BJ (cell line): ENCODE measurements around the gene CRABP1. TPM values are rescaled to one million over a fixed set of nuclear protein-coding genes. Genes with fewer than 3 reads are reported as not detected.

Experiments used
- CTCF ChIA-PET: fragments of 350-600 bp; formaldehyde crosslinking; extraction: SDS; loops from one replicate; lab custom pipeline; 2021; ENCODE audit warnings: antibody characterized with exemption, inconsistent platforms; lab: Yijun Ruan, JAX
- POLR2A ChIA-PET: fragments of 300-600 bp; sonication (Branson Sonifier 250); formaldehyde crosslinking; extraction: SDS; loops from one replicate; lab custom pipeline; 2021; ENCODE audit warnings: antibody characterized with exemption; lab: Charles Lee
- DNase-seq: peaks from one replicate; pipeline ENCODE4 v3.0.0-alpha.2; 2011; ENCODE audit warnings: low read depth
- H3K27me3 ChIP-seq: 2 replicates; pipeline ENCODE4 v1.6.0; 2011; ENCODE audit warnings: low read length; ENCODE audit not compliant: control insufficient read depth, insufficient read depth
- H3K36me3 ChIP-seq: 2 replicates; pipeline ENCODE4 v1.5.1; 2011; ENCODE audit warnings: low read length; ENCODE audit not compliant: control insufficient read depth, insufficient read depth
- H3K4me3 ChIP-seq: 2 replicates; pipeline ENCODE4 v1.5.1; 2011; ENCODE audit warnings: low read depth, mild to moderate bottlenecking, control low read depth, low read length
- polyA plus RNA-seq: library from polyadenylated mRNA; depleted of rRNA; stranded (reverse); fragments of >200 nt; gene quantifications from 2 replicates; pipeline ENCODE4 v1.2.3, GENCODE V29; 2011
- TF ChIP-seq, protein P1 (sequence below): IDR thresholded peaks from 2 replicates; pipeline ENCODE4 v1.5.1; 2011; ENCODE audit warnings: low read depth, mild to moderate bottlenecking, control low read depth, inconsistent platforms, low read length, moderate library complexity; ENCODE audit not compliant: insufficient read depth

The CRABP1 gene
- polyA plus RNA-seq, 1 experiment = not detected

DNA sequence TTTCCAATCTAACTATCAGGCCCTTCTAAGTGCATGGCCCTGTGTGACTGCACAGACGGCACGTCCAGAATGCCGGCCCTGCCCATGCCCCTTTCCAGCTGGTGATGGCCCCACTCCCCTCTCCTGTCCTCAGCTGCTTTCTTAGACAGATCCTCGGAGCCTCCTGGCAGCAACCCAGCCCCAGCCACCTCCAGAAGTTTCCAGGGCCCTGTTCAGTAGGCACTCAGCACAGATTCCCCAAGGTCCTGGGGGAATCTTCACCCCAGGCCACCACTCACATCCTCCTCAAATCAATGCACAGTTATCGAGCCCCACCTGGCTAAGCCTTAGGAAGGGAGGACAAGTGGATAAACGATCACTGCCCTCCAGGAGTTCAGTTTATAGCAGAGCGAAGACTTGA, 1.4 kb upstream of the CRABP1 start:
- H3K27me3 ChIP-seq = peaks cover 39% of the 10 kb centered on the region
- ChIA-PET POLR2A (no interaction called here), CTCF (no interaction called here)
- DNase-seq = no peak
- H3K36me3 ChIP-seq = no peaks in the 10 kb centered on the region
- no peak overlapping the region for H3K4me3 ChIP-seq
- TF ChIP-seq, protein P1, sequence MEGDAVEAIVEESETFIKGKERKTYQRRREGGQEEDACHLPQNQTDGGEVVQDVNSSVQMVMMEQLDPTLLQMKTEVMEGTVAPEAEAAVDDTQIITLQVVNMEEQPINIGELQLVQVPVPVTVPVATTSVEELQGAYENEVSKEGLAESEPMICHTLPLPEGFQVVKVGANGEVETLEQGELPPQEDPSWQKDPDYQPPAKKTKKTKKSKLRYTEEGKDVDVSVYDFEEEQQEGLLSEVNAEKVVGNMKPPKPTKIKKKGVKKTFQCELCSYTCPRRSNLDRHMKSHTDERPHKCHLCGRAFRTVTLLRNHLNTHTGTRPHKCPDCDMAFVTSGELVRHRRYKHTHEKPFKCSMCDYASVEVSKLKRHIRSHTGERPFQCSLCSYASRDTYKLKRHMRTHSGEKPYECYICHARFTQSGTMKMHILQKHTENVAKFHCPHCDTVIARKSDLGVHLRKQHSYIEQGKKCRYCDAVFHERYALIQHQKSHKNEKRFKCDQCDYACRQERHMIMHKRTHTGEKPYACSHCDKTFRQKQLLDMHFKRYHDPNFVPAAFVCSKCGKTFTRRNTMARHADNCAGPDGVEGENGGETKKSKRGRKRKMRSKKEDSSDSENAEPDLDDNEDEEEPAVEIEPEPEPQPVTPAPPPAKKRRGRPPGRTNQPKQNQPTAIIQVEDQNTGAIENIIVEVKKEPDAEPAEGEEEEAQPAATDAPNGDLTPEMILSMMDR = no peak

DNA sequence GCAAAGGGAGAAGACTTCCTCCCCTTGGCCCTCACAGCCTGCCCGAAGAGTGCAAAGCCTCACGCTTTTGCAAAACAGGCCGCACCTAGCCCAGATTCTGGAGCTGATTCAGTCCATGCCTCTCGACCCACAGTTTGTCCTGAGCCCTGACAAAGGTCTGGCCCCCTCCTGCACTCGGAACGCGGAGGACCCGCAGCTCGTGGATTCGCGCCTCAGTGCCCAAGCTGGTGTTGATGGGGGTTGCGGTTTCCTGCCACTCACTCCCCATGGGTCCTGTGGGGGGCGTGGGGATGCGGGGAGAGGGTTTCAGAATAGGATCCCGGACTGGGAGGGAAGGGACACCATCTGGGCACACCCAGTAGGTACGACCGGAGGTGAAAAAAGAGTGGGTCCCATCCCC, 594 bp upstream of the CRABP1 start:
- Histone ChIP-seq H3K4me3 (no peak overlapping the region), H3K36me3 (no peaks in the 10 kb centered on the region), H3K27me3 (peaks cover 39% of the 10 kb centered on the region)
- DNase-seq = no peak
- TF ChIP-seq, protein P1 = no peak
- POLR2A ChIA-PET = no interaction called here
- CTCF ChIA-PET = no interaction called here

DNA sequence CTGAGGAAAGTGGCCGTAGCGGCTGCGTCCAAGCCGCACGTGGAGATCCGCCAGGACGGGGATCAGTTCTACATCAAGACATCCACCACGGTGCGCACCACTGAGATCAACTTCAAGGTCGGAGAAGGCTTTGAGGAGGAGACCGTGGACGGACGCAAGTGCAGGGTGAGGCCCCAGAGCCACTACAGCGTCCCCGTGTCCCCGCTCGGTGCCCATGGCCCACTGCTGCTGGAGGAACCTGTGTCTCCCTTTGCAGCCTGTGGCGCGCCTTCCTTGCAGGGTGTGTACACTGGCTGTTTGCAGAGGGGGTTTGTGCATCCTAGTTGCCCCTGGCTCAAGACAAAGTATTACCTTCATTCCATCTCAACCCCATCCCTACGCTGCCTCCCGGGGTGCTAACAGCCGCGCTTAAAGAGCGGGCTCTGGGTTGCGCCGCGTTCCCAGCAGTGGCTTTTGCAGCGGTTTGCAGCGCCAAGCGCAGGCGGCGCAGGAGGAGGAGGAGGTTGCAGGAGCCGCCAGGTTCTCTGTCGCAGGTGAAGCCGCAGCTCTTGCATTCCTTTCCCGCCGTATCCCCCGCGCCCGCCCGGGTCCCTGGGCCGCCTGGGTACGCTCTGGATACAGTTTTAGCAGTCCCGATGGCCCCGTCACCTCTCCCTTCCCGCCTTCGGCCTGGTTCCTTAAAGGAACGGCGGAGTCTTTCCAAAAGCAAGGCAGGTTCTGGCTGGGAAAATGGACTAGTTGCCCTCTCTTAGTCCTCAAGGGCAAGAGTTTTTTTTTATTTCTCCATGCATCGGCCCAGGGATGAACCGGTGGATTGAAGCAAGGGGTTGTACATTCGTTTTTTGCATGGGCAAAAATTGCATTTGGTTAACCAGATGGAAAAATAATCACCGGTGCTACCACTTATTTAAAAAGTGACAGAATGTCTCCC, 1.2 kb downstream of the CRABP1 start:
- CTCF ChIA-PET = no interaction called here
- TF ChIP-seq, protein P1 = no peak
- no peaks in the 10 kb centered on the region for H3K36me3 ChIP-seq
- peaks cover 45% of the 10 kb centered on the region for H3K27me3 ChIP-seq
- no peak for DNase-seq
- POLR2A ChIA-PET = no interaction called here
- H3K4me3 ChIP-seq = no peak overlapping the region

DNA sequence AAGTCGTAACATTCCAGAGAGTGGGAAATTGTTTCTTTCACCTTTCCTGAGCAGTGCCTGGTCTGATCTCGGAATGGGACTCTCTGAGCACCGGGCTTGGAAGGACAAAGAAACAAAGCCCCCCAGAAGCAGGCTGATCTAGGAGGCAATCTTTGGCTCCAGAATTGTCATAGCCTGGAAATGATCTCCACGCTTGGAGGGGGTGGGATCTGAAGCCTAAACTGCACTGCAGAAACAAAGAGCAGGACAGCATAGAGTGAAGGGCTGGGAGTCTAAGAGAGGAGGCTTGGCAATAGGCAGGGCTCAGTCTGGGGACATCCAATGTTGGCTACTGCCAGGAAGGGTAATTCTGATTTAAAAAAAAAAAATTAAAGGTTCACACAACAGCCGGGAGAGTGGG, 1.9 kb downstream of the CRABP1 start:
- TF ChIP-seq, protein P1 = no peak
- Histone ChIP-seq H3K4me3 (no peak overlapping the region), H3K27me3 (peaks cover 47% of the 10 kb centered on the region), H3K36me3 (no peaks in the 10 kb centered on the region)
- POLR2A ChIA-PET = no interaction called here
- no peak for DNase-seq
- CTCF ChIA-PET = no interaction called here

DNA sequence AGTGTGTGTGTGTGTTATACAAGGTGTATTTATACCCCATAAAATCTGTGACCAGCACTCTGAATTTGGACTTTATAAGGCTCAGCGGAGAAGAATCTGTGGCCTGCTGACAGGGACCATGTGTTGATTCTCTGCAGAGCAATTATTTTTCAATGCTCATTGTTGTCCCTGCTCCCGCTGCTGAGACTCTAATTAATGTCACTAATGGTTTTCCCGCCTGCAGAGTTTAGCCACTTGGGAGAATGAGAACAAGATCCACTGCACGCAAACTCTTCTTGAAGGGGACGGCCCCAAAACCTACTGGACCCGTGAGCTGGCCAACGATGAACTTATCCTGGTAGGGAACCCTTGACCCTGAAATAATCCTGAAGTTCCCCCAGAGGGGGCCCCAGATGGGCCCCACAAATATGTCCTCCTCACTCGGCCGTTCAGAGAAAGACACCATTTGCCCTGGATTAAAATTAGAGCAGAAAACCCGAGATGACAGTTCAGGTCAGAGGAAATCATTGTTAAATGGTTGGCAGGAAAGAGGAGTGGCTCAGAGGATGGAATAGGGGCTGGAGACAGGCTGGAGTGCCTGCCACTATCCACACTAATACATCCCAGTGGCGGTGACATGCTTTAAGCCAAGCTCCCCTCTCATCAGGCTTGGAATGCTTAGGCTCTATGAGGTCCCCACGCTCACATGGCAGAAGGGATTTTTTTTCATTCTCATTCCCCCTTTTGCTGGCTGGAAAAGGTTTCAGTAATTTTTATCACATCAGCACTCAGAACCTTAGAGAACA, 3.3 kb downstream of the CRABP1 start:
- no peak overlapping the region for H3K4me3 ChIP-seq
- TF ChIP-seq, protein P1 = no peak
- H3K36me3 ChIP-seq = no peaks in the 10 kb centered on the region
- H3K27me3 ChIP-seq = peaks cover 51% of the 10 kb centered on the region
- DNase-seq = no peak
- ChIA-PET POLR2A (no interaction called here), CTCF (interaction anchor here (1.1 to 2.9 kb wide), 2 partner anchors 10 to 79 kb away, joined by 3 to 9 read pairs; no protein-coding TSS in a partner anchor)
